WTC11 (cell line): ENCODE data around the gene TIMP4. TPM values are rescaled to one million over a fixed set of nuclear protein-coding genes. Genes with fewer than 3 reads are reported as not detected.

ENCODE experiments used
- ATAC-seq: fragments of 200-7000 bp; cut with Tn5 transposase; 2 replicates; pipeline ENCODE4 v1.10.0; 2021; ENCODE audit warnings: mild to moderate bottlenecking, moderate library complexity
- CTCF ChIA-PET: fragments of 300-600 bp; sonication (Branson Sonifier 250); formaldehyde crosslinking; loops from one replicate; lab custom pipeline; 2021; ENCODE audit warnings: antibody characterized with exemption; lab: Charles Lee
- POLR2A ChIA-PET: fragments of 350-600 bp; sonication (Branson Sonifier 250); formaldehyde crosslinking; loops from one replicate; lab custom pipeline; 2021; ENCODE audit warnings: antibody characterized with exemption; lab: Charles Lee
- DNase-seq: peaks from one replicate; pipeline ENCODE4 v3.0.0; 2021; ENCODE audit warnings: low spot score
- H3K27ac Mint-ChIP-seq: 2 replicates; pipeline ENCODE4 v1.8.0; 2021; ENCODE audit warnings: mixed read lengths
- H3K27me3 Mint-ChIP-seq: 2 replicates; pipeline ENCODE4 v1.8.0; 2021; ENCODE audit warnings: low read depth, mild to moderate bottlenecking, moderate library complexity, mixed read lengths
- H3K36me3 Mint-ChIP-seq: 2 replicates; pipeline ENCODE4 v1.8.0; 2021; ENCODE audit warnings: mixed read lengths
- H3K4me1 Mint-ChIP-seq: 2 replicates; pipeline ENCODE4 v1.8.0; 2022; ENCODE audit warnings: mixed read lengths
- H3K4me3 Mint-ChIP-seq: 2 replicates; pipeline ENCODE4 v1.8.0; 2021; ENCODE audit warnings: mild to moderate bottlenecking, moderate library complexity, mixed read lengths
- H3K9me3 Mint-ChIP-seq: 2 replicates; pipeline ENCODE4 v1.8.0; 2021; ENCODE audit warnings: mixed read lengths
- CBFB ChIP-seq: sonication (generic); formaldehyde crosslinking; IDR thresholded peaks from 2 replicates; pipeline ENCODE4 v1.8.1; 2022; ENCODE audit warnings: mild to moderate bottlenecking, low read depth, missing genetic modification reagents
- CREB1 ChIP-seq: sonication (generic); formaldehyde crosslinking; IDR thresholded peaks from 2 replicates; pipeline ENCODE4 v1.8.0; 2023; ENCODE audit warnings: mild to moderate bottlenecking, missing genetic modification reagents
- ETV6 ChIP-seq: sonication (generic); formaldehyde crosslinking; IDR thresholded peaks from 2 replicates; pipeline ENCODE4 v1.8.1; 2022; ENCODE audit warnings: mild to moderate bottlenecking, missing genetic modification reagents
- FOXP1 ChIP-seq: sonication (generic); formaldehyde crosslinking; IDR thresholded peaks from 2 replicates; pipeline ENCODE4 v1.8.0; 2022; ENCODE audit warnings: missing genetic modification reagents, mild to moderate bottlenecking, moderate library complexity, borderline replicate concordance
- JUN ChIP-seq: sonication (generic); formaldehyde crosslinking; IDR thresholded peaks from 2 replicates; pipeline ENCODE4 v1.8.0; 2023; ENCODE audit warnings: mild to moderate bottlenecking, missing genetic modification reagents
- MXD4 ChIP-seq: fragments of 250-450 bp; sonication (Bioruptor Pico); IDR thresholded peaks from 2 replicates; pipeline ENCODE4 v1.8.0; 2021; ENCODE audit warnings: mild to moderate bottlenecking, moderate library complexity, borderline replicate concordance
- NR2C2 ChIP-seq: sonication (generic); formaldehyde crosslinking; IDR thresholded peaks from 2 replicates; pipeline ENCODE4 v1.8.0; 2022; ENCODE audit warnings: mild to moderate bottlenecking, missing genetic modification reagents
- SMAD4 ChIP-seq: sonication (generic); formaldehyde crosslinking; IDR thresholded peaks from 2 replicates; pipeline ENCODE4 v1.8.0; 2022; ENCODE audit warnings: mild to moderate bottlenecking, missing genetic modification reagents
- TCF7 ChIP-seq: sonication (generic); formaldehyde crosslinking; IDR thresholded peaks from 2 replicates; pipeline ENCODE4 v1.8.0; 2022; ENCODE audit warnings: mild to moderate bottlenecking, low read depth, missing genetic modification reagents, moderate library complexity
- ZNF138 ChIP-seq: sonication (generic); formaldehyde crosslinking; conservative IDR thresholded peaks from 2 replicates; pipeline ENCODE4 v1.8.1; 2022; ENCODE audit warnings: mild to moderate bottlenecking, moderate library complexity, missing genetic modification reagents
- ZNF317 ChIP-seq: sonication (generic); formaldehyde crosslinking; IDR thresholded peaks from 2 replicates; pipeline ENCODE4 v1.8.1; 2023; ENCODE audit warnings: low read depth, mild to moderate bottlenecking, moderate library complexity, missing genetic modification reagents, borderline replicate concordance
- ZNF396 ChIP-seq: fragments of 250-450 bp; sonication (Bioruptor Pico); IDR thresholded peaks from 2 replicates; pipeline ENCODE4 v1.8.0; 2021; ENCODE audit warnings: mild to moderate bottlenecking, moderate library complexity, borderline replicate concordance
- total RNA-seq: library from RNA; stranded (reverse); gene quantifications from 3 replicates; pipeline ENCODE4 v1.2.3, GENCODE V29; 2021
- TF ChIP-seq, protein P1 (sequence below): sonication (generic); formaldehyde crosslinking; IDR thresholded peaks from 2 replicates; pipeline ENCODE4 v1.8.1; 2022; ENCODE audit warnings: mild to moderate bottlenecking, moderate library complexity, missing genetic modification reagents
- TF ChIP-seq, protein P2 (sequence below): sonication (generic); formaldehyde crosslinking; IDR thresholded peaks from 2 replicates; pipeline ENCODE4 v1.8.1; 2023; ENCODE audit warnings: mild to moderate bottlenecking, missing genetic modification reagents, moderate library complexity
- TF ChIP-seq, protein P3 (sequence below): sonication (generic); formaldehyde crosslinking; IDR thresholded peaks from 2 replicates; pipeline ENCODE4 v1.8.1; 2022; ENCODE audit warnings: mild to moderate bottlenecking, missing genetic modification reagents, moderate library complexity, borderline replicate concordance
- TF ChIP-seq, protein P4 (sequence below): fragments of 250-450 bp; sonication (Bioruptor Pico); IDR thresholded peaks from 2 replicates; pipeline ENCODE4 v1.9.0; 2021; ENCODE audit warnings: mild to moderate bottlenecking
- TF ChIP-seq, protein P5 (sequence below): fragments of 250-450 bp; sonication (Bioruptor Pico); IDR thresholded peaks from 2 replicates; pipeline ENCODE4 v1.9.0; 2021; ENCODE audit warnings: moderate library complexity, mild to moderate bottlenecking, inconsistent platforms, borderline replicate concordance
- TF ChIP-seq, protein P6 (sequence below): sonication (generic); formaldehyde crosslinking; conservative IDR thresholded peaks from 2 replicates; pipeline ENCODE4 v1.8.1; 2022; ENCODE audit warnings: mild to moderate bottlenecking, missing genetic modification reagents
- TF ChIP-seq, protein P7 (sequence below): fragments of 250-450 bp; sonication (Bioruptor Pico); conservative IDR thresholded peaks from 2 replicates; pipeline ENCODE4 v1.9.0; 2021; ENCODE audit warnings: mild to moderate bottlenecking

Gene TIMP4
- total RNA-seq, 1 experiment from 2014 or later: 11.8 TPM

DNA sequence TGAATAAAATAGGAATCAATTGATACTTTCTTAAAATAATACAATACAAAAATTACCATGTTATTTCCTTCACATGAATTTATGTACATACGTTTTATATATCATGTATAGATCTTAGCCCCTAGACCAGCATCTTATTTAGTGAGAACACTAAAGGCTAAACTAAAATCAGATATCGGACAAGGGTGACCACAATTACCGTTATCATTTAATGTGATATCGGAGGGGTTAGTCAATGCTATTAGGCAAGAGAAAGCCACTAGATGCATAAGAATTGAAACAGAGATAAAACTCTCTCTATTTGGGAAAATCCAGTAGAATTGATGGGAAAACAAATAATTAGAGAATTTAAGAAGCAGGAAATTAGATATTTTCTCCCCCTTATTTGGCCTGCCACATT lies 46.5 kb upstream of the TIMP4 start (continued):
- TF ChIP-seq, protein P1, sequence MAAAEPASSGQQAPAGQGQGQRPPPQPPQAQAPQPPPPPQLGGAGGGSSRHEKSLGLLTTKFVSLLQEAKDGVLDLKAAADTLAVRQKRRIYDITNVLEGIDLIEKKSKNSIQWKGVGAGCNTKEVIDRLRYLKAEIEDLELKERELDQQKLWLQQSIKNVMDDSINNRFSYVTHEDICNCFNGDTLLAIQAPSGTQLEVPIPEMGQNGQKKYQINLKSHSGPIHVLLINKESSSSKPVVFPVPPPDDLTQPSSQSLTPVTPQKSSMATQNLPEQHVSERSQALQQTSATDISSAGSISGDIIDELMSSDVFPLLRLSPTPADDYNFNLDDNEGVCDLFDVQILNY (CRISPR knock-in tag): no peak
- TF ChIP-seq CREB1 (CRISPR knock-in tag): no peak

DNA sequence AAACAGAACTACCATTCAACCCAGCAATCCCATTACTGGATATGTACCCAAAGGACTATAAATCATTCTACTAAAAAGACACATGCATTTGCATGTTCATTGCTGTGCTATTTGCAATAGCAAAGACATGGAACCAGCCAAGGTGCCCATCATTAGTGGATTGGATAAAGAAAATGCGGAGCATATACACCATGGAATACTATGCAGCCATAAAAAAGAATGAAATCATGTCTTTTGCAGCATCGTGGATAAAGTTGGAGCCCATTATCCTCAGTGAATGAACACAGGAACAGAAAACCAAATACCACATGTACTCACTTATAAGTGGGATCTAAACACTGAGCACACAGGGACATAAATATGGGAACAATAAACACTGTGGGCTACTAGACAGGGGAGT lies 43.1 kb upstream of the TIMP4 start:
- Mint-ChIP-seq H3K36me3 (no peaks in the 10 kb centered on the region), H3K4me3 (no peak overlapping the region), H3K4me1 (no peaks in the 10 kb centered on the region), H3K9me3 (peaks cover 5% of the 10 kb centered on the region), H3K27ac (no peak overlapping the region), H3K27me3 (no peaks in the 10 kb centered on the region)
- no peak for ATAC-seq
- DNase-seq: no peak
- TF ChIP-seq, protein P2, sequence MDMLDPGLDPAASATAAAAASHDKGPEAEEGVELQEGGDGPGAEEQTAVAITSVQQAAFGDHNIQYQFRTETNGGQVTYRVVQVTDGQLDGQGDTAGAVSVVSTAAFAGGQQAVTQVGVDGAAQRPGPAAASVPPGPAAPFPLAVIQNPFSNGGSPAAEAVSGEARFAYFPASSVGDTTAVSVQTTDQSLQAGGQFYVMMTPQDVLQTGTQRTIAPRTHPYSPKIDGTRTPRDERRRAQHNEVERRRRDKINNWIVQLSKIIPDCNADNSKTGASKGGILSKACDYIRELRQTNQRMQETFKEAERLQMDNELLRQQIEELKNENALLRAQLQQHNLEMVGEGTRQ: no peak
- no peak for TF ChIP-seq NR2C2 (CRISPR knock-in tag)
- TF ChIP-seq CBFB (CRISPR knock-in tag): no peak
- no peak for TF ChIP-seq SMAD4 (CRISPR knock-in tag)
- TF ChIP-seq ETV6 (CRISPR knock-in tag): no peak
- TF ChIP-seq ZNF138 (CRISPR knock-in tag): no peak
- TF ChIP-seq ZNF396: no peak
- TF ChIP-seq, protein P3, sequence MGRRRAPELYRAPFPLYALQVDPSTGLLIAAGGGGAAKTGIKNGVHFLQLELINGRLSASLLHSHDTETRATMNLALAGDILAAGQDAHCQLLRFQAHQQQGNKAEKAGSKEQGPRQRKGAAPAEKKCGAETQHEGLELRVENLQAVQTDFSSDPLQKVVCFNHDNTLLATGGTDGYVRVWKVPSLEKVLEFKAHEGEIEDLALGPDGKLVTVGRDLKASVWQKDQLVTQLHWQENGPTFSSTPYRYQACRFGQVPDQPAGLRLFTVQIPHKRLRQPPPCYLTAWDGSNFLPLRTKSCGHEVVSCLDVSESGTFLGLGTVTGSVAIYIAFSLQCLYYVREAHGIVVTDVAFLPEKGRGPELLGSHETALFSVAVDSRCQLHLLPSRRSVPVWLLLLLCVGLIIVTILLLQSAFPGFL (CRISPR knock-in tag): no peak
- TF ChIP-seq, protein P4, sequence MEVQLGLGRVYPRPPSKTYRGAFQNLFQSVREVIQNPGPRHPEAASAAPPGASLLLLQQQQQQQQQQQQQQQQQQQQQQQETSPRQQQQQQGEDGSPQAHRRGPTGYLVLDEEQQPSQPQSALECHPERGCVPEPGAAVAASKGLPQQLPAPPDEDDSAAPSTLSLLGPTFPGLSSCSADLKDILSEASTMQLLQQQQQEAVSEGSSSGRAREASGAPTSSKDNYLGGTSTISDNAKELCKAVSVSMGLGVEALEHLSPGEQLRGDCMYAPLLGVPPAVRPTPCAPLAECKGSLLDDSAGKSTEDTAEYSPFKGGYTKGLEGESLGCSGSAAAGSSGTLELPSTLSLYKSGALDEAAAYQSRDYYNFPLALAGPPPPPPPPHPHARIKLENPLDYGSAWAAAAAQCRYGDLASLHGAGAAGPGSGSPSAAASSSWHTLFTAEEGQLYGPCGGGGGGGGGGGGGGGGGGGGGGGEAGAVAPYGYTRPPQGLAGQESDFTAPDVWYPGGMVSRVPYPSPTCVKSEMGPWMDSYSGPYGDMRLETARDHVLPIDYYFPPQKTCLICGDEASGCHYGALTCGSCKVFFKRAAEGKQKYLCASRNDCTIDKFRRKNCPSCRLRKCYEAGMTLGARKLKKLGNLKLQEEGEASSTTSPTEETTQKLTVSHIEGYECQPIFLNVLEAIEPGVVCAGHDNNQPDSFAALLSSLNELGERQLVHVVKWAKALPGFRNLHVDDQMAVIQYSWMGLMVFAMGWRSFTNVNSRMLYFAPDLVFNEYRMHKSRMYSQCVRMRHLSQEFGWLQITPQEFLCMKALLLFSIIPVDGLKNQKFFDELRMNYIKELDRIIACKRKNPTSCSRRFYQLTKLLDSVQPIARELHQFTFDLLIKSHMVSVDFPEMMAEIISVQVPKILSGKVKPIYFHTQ (CRISPR knock-in tag): no peak
- TF ChIP-seq CREB1 (CRISPR knock-in tag): no peak
- TF ChIP-seq ZNF317: no peak
- no peak for TF ChIP-seq MXD4 (CRISPR knock-in tag)
- TF ChIP-seq FOXP1 (CRISPR knock-in tag): no peak
- TF ChIP-seq, protein P5, sequence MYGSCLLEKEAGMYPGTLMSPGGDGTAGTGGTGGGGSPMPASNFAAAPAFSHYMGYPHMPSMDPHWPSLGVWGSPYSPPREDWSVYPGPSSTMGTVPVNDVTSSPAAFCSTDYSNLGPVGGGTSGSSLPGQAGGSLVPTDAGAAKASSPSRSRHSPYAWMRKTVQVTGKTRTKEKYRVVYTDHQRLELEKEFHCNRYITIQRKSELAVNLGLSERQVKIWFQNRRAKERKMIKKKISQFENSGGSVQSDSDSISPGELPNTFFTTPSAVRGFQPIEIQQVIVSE (CRISPR knock-in tag): no peak
- TF ChIP-seq TCF7: no peak
- TF ChIP-seq, protein P6, sequence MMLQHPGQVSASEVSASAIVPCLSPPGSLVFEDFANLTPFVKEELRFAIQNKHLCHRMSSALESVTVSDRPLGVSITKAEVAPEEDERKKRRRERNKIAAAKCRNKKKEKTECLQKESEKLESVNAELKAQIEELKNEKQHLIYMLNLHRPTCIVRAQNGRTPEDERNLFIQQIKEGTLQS: no peak
- TF ChIP-seq JUN (CRISPR knock-in tag): no peak
- TF ChIP-seq, protein P7, sequence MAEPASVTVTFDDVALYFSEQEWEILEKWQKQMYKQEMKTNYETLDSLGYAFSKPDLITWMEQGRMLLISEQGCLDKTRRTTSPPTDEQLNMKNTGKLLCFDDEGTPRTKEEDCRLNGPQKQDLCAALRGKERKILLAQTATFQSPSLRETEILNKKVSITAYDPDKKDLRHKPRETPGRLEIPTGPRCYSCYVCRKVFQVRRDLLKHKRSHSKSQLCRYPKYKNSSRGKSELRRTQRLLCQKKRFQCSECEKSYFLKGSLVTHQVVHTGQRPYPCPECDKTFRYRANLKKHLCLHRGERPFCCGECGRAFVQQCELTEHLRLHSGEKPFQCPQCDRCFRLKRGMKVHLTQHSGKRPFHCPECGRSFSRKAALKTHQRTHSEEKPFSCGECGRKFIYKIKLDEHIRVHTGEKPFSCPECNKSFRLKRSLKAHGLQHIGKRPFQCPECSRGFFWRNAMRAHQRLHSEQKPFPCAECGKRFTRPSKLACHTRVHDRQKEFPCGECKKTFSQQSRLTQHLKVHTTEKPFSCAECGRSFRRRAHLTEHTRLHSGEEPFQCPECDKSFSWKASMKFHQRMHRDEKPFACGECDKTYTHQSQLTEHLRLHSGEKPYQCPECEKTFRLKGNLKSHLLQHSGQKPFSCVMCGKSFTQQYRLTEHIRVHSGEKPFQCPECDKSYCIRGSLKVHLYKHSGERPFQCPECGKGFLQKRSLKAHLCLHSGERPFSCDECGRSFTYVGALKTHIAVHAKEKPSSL (CRISPR knock-in tag): no peak
- CTCF ChIA-PET: no interaction called here
- POLR2A ChIA-PET: interaction anchor here (0.7 kb wide), 1 partner anchor 867 kb away, joined by 9 read pairs; no protein-coding TSS in a partner anchor
